NCI-H1694 (cell line): ENCODE results near the gene MYCBPAP.
"Not testable (repeated sequence)": the region's sequence is repeated elsewhere in the genome, so short reads cannot be mapped to it uniquely, and the experiment has no call there.

Source experiments
- DNase-seq: peaks from one replicate; lab custom pipeline; 2025; lab: John Stamatoyannopoulos, UW

Gene MYCBPAP

GRCh38 chr17:50472286-50472685 is 36.0 kb upstream of the MYCBPAP start:
- no peak for DNase-seq

GRCh38 chr17:50472761-50473161 is 35.5 kb upstream of the MYCBPAP start:
- DNase-seq, result not testable (repeated sequence)

- DNase-seq, result no peak
Observed at GRCh38 chr17:50473901-50474300, 34.3 kb upstream of the MYCBPAP start.

- no peak for DNase-seq
Observed at GRCh38 chr17:50474523-50474922, 33.7 kb upstream of the MYCBPAP start.

GRCh38 chr17:50475362-50475761 is 32.9 kb upstream of the MYCBPAP start:
- DNase-seq, result no peak

- DNase-seq, result not testable (repeated sequence)
Observed at GRCh38 chr17:50475775-50476544, 32.3 kb upstream of the MYCBPAP start.

- no peak for DNase-seq
Observed at GRCh38 chr17:50476545-50477315, 31.5 kb upstream of the MYCBPAP start.

GRCh38 chr17:50477976-50478375 is 30.3 kb upstream of the MYCBPAP start:
- no peak for DNase-seq

GRCh38 chr17:50478391-50479381 is 29.6 kb upstream of the MYCBPAP start, which contains the start of gene RSAD1:
TSS of gene RSAD1 (plus strand) at chr17:50478860. CDS start at chr17:50478885, 25 bp downstream.
- DNase-seq, result peak; percentile 68

- peak; percentile 64 for DNase-seq
Observed at GRCh38 chr17:50479522-50480141, 28.6 kb upstream of the MYCBPAP start.

- DNase-seq, result no peak
Observed at GRCh38 chr17:50480142-50480764, 28.0 kb upstream of the MYCBPAP start.

GRCh38 chr17:50480854-50481490 is 27.3 kb upstream of the MYCBPAP start:
- no peak for DNase-seq

- no peak for DNase-seq
Observed at GRCh38 chr17:50481648-50482047, 26.6 kb upstream of the MYCBPAP start.

GRCh38 chr17:50482110-50482509 is 26.1 kb upstream of the MYCBPAP start:
- no peak for DNase-seq

- peak; percentile 23 for DNase-seq
Observed at GRCh38 chr17:50482516-50482915, 25.7 kb upstream of the MYCBPAP start.

GRCh38 chr17:50483266-50483665 is 25.0 kb upstream of the MYCBPAP start:
- DNase-seq, result no peak

GRCh38 chr17:50484386-50485155 is 23.7 kb upstream of the MYCBPAP start:
- DNase-seq, result no peak

GRCh38 chr17:50487213-50488096 is 20.8 kb upstream of the MYCBPAP start:
- no peak for DNase-seq

GRCh38 chr17:50488880-50489279 is 19.4 kb upstream of the MYCBPAP start:
- no peak for DNase-seq
